BE2C (cell line): ENCODE results near the gene LIMA1.

ENCODE experiments used
- DNase-seq: peaks from one replicate; pipeline ENCODE4 v3.0.0-alpha.2; 2020
- H3K27me3 ChIP-seq: fragments of 250-450 bp; sonication (Bioruptor Pico); 2 replicates; pipeline ENCODE4 v1.5.1; 2020; ENCODE audit warnings: mild to moderate bottlenecking
- H3K36me3 ChIP-seq: fragments of 250-450 bp; sonication (Bioruptor Pico); 2 replicates; pipeline ENCODE4 v1.5.1; 2020; ENCODE audit warnings: mild to moderate bottlenecking
- H3K4me1 ChIP-seq: fragments of 250-450 bp; sonication (Bioruptor Pico); 2 replicates; pipeline ENCODE4 v1.5.1; 2020
- H3K4me3 ChIP-seq: 2 replicates; pipeline ENCODE4 v1.5.1; 2011; ENCODE audit warnings: low read depth, low read length
- H3K9me3 ChIP-seq: fragments of 250-450 bp; sonication (Bioruptor Pico); 2 replicates; pipeline ENCODE4 v1.5.1; 2020
- CTCF ChIP-seq: IDR thresholded peaks from 2 replicates; pipeline ENCODE4 v1.5.1; 2012; ENCODE audit warnings: mild to moderate bottlenecking, low read depth, low read length

Gene LIMA1

GRCh38 chr12:50213439-50213838, 69.9 kb downstream of the LIMA1 start:
- Histone ChIP-seq H3K4me1 (peaks cover 3% of the 10 kb centered on the region), H3K36me3 (peaks cover 36% of the 10 kb centered on the region), H3K4me3 (no peak overlapping the region), H3K27me3 (no peaks in the 10 kb centered on the region), H3K9me3 (peaks cover 3% of the 10 kb centered on the region; the same call in 1 of the 2 replicates)
- no peak for TF ChIP-seq CTCF
- DNase-seq, result no peak

GRCh38 chr12:50212071-50212467, 71.3 kb downstream of the LIMA1 start:
- Histone ChIP-seq H3K27me3 (no peaks in the 10 kb centered on the region), H3K36me3 (peaks cover 28% of the 10 kb centered on the region), H3K4me1 (peaks cover 3% of the 10 kb centered on the region), H3K4me3 (no peak overlapping the region), H3K9me3 (peaks cover 3% of the 10 kb centered on the region; the same call in 1 of the 2 replicates)
- TF ChIP-seq CTCF, result no peak
- no peak for DNase-seq

- no peak for TF ChIP-seq CTCF
- DNase-seq, result no peak
- H3K4me3 ChIP-seq, result no peak overlapping the region
- H3K27me3 ChIP-seq, result no peaks in the 10 kb centered on the region
- peaks cover 26% of the 10 kb centered on the region for H3K36me3 ChIP-seq
- peaks cover 3% of the 10 kb centered on the region for H3K4me1 ChIP-seq
- peaks cover 3% of the 10 kb centered on the region; the same call in 1 of the 2 replicates for H3K9me3 ChIP-seq
Measured at GRCh38 chr12:50211392-50212070, 71.8 kb downstream of the LIMA1 start.

- TF ChIP-seq CTCF, result no peak
- Histone ChIP-seq H3K4me3 (no peak overlapping the region), H3K4me1 (no peaks in the 10 kb centered on the region; the same call in 1 of the 2 replicates), H3K9me3 (no peaks in the 10 kb centered on the region), H3K27me3 (no peaks in the 10 kb centered on the region), H3K36me3 (peaks cover 41% of the 10 kb centered on the region)
- DNase-seq, result no peak
Measured at GRCh38 chr12:50207424-50207823, 75.9 kb downstream of the LIMA1 start.

- DNase-seq, result no peak
- H3K4me1 ChIP-seq, result no peaks in the 10 kb centered on the region
- no peaks in the 10 kb centered on the region for H3K9me3 ChIP-seq
- TF ChIP-seq CTCF, result no peak
- H3K36me3 ChIP-seq, result peaks cover 55% of the 10 kb centered on the region
- H3K4me3 ChIP-seq, result no peak overlapping the region
- H3K27me3 ChIP-seq, result no peaks in the 10 kb centered on the region
Measured at GRCh38 chr12:50205648-50206047, 77.7 kb downstream of the LIMA1 start.

GRCh38 chr12:50203691-50204090, 79.6 kb downstream of the LIMA1 start:
- no peak for TF ChIP-seq CTCF
- H3K9me3 ChIP-seq, result no peaks in the 10 kb centered on the region
- H3K4me1 ChIP-seq, result no peaks in the 10 kb centered on the region
- no peak overlapping the region for H3K4me3 ChIP-seq
- no peaks in the 10 kb centered on the region for H3K27me3 ChIP-seq
- H3K36me3 ChIP-seq, result peaks cover 70% of the 10 kb centered on the region
- DNase-seq, result no peak
